ENCODE measurements around the gene CAPN14. TPM values are rescaled to one million over a fixed set of nuclear protein-coding genes. Genes with fewer than 3 reads are reported as not detected.

Gene CAPN14
- total RNA-seq, 2 experiments from 2014 or later, result 0.20 to 0.30 TPM

DNA sequence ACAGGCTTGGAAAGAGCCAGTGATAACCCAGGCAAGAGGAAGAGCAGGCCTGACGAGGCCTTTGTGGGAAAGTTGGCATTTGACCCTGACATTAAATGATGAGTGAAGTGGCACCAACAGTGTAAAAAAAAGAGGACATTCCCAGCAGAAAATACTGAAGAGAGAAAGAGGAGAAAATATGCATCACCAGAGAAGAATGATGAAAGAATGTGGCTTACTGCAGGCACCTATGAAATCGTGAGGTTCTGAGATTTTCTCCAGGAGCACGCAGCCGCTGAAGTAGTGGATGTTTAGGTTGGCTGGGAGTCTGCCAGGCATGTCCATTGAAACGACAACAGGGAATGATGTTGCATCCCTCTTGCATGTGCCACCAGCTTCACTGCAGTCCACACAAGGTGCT lies 30.4 kb upstream of the CAPN14 start:
- Histone ChIP-seq H3K9me3 (ENCODE audit: control insufficient read depth in 1 of 2, insufficient read depth in 1 of 2, low read length in 2 of 2) (no peaks in the 10 kb centered on the region), H3K4me3 (ENCODE audit: low read length) (no peak overlapping the region), H3K36me3 (ENCODE audit: insufficient read depth, low read length) (peaks cover 6% of the 10 kb centered on the region), H3K27ac (ENCODE audit: low read depth in 1 of 2, low read length in 2 of 2) (no peak overlapping the region), H3K4me1 (ENCODE audit: insufficient read depth, low read length) (no peaks in the 10 kb centered on the region), H3K27me3 (ENCODE audit: control insufficient read depth in 1 of 2, insufficient read depth in 2 of 2, low read length in 2 of 2) (no peaks in the 10 kb centered on the region)
- POLR2A ChIA-PET, result no interaction called here
- Mint-ChIP-seq H3K36me3 (ENCODE audit: low read depth) (peaks cover 12% of the 10 kb centered on the region), H3K27me3 (no peaks in the 10 kb centered on the region), H3K27ac (no peak overlapping the region), H3K4me3 (no peak overlapping the region), H3K9me3 (no peaks in the 10 kb centered on the region), H3K4me1 (ENCODE audit: low read depth) (no peaks in the 10 kb centered on the region)
- CTCF ChIA-PET, result no interaction called here
- TF ChIP-seq, protein P1, sequence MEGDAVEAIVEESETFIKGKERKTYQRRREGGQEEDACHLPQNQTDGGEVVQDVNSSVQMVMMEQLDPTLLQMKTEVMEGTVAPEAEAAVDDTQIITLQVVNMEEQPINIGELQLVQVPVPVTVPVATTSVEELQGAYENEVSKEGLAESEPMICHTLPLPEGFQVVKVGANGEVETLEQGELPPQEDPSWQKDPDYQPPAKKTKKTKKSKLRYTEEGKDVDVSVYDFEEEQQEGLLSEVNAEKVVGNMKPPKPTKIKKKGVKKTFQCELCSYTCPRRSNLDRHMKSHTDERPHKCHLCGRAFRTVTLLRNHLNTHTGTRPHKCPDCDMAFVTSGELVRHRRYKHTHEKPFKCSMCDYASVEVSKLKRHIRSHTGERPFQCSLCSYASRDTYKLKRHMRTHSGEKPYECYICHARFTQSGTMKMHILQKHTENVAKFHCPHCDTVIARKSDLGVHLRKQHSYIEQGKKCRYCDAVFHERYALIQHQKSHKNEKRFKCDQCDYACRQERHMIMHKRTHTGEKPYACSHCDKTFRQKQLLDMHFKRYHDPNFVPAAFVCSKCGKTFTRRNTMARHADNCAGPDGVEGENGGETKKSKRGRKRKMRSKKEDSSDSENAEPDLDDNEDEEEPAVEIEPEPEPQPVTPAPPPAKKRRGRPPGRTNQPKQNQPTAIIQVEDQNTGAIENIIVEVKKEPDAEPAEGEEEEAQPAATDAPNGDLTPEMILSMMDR (IDR thresholded peaks at IDR 0.05), result no peak
- no peak for ATAC-seq (ENCODE audit: poor library complexity)
- intact Hi-C loops (cut with DNase I, micrococcal nuclease), result no loop called here
- DNase-seq, result no peak

DNA sequence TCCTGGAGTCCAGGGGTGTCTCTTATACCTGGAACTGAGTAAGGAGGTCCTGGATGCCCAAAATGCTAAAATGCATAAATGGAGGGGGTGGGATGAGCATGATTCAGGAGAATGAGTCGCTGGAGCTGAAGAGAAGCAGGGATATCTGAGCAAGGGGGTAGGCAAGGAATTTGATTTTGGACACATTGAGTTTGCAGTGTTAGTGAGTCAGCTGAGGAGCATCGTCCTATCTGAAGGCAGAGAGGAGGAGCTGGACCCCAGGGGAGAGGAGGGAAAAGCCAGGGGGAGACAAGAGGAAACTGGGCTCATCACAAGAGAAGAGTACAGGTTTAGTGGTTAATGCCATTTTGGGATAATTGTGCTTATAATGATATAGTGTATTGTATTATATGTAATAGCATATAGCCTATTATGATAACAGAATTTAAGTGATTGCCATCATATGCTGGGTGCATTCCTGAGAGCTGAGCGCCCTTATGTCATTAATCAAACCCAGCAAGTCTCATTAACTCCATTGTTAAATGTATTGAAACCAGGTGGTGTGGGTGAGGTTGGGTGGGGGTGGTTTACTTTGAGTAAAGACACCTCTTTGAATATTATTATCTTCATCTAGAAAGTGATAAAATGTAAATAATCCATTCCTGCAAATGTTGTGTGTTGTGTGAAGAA lies 29.0 kb upstream of the CAPN14 start:
- no peaks in the 10 kb centered on the region for H3K4me1 Mint-ChIP-seq (ENCODE audit: low read depth)
- ChIA-PET CTCF (no interaction called here), POLR2A (no interaction called here)
- no peak overlapping the region for H3K27ac ChIP-seq (ENCODE audit: low read depth in 1 of 2, low read length in 2 of 2)
- DNase-seq (no peak), ATAC-seq (ENCODE audit: poor library complexity) (no peak)
- H3K27ac Mint-ChIP-seq, result no peak overlapping the region
- no peaks in the 10 kb centered on the region for H3K9me3 ChIP-seq (ENCODE audit: control insufficient read depth in 1 of 2, insufficient read depth in 1 of 2, low read length in 2 of 2)
- peaks cover 6% of the 10 kb centered on the region for H3K36me3 ChIP-seq (ENCODE audit: insufficient read depth, low read length)
- no peak overlapping the region for H3K4me3 Mint-ChIP-seq
- TF ChIP-seq, protein P1 (IDR thresholded peaks at IDR 0.05), result no peak
- no peak overlapping the region for H3K4me3 ChIP-seq (ENCODE audit: low read length)
- H3K4me1 ChIP-seq (ENCODE audit: insufficient read depth, low read length), result no peaks in the 10 kb centered on the region
- no peaks in the 10 kb centered on the region for H3K9me3 Mint-ChIP-seq
- H3K27me3 Mint-ChIP-seq, result no peaks in the 10 kb centered on the region
- H3K27me3 ChIP-seq (ENCODE audit: control insufficient read depth in 1 of 2, insufficient read depth in 2 of 2, low read length in 2 of 2), result no peaks in the 10 kb centered on the region
- H3K36me3 Mint-ChIP-seq (ENCODE audit: low read depth), result peaks cover 12% of the 10 kb centered on the region
- intact Hi-C loops (cut with DNase I, micrococcal nuclease), result no loop called here

GRCh38 chr2:31244101-31244500 lies 26.8 kb upstream of the CAPN14 start:
- Mint-ChIP-seq H3K27ac (no peak overlapping the region), H3K27me3 (no peaks in the 10 kb centered on the region), H3K9me3 (no peaks in the 10 kb centered on the region), H3K4me1 (ENCODE audit: low read depth) (no peaks in the 10 kb centered on the region), H3K36me3 (ENCODE audit: low read depth) (peaks cover 12% of the 10 kb centered on the region), H3K4me3 (no peak overlapping the region)
- ChIA-PET POLR2A (no interaction called here), CTCF (no interaction called here)
- Histone ChIP-seq H3K4me3 (ENCODE audit: low read length) (no peak overlapping the region), H3K4me1 (ENCODE audit: insufficient read depth, low read length) (no peaks in the 10 kb centered on the region), H3K9me3 (ENCODE audit: control insufficient read depth in 1 of 2, insufficient read depth in 1 of 2, low read length in 2 of 2) (no peaks in the 10 kb centered on the region), H3K27me3 (ENCODE audit: control insufficient read depth in 1 of 2, insufficient read depth in 2 of 2, low read length in 2 of 2) (no peaks in the 10 kb centered on the region), H3K27ac (ENCODE audit: low read depth in 1 of 2, low read length in 2 of 2) (no peak overlapping the region), H3K36me3 (ENCODE audit: insufficient read depth, low read length) (peaks cover 6% of the 10 kb centered on the region)
- TF ChIP-seq, protein P1 (IDR thresholded peaks at IDR 0.05), result no peak
- intact Hi-C loops (cut with DNase I, micrococcal nuclease), result no loop called here
- no peak for DNase-seq
- no peak for ATAC-seq (ENCODE audit: poor library complexity)
